Adrenal gland (tissue), 12 donors: ENCODE data around the gene C1QTNF9. TPM values are rescaled to one million over a fixed set of nuclear protein-coding genes. Genes with fewer than 3 reads are reported as not detected.
"Not testable (repeated sequence)": the region's sequence is repeated elsewhere in the genome, so short reads cannot be mapped to it uniquely, and the experiment has no call there.

Experiments
- DNase-seq, 7 donors: peaks; one replicate each; pipeline ENCODE4 v3.0.0-alpha.2; 2019 to 2020
- H3K27ac ChIP-seq, 5 donors: fragments of 200-600 bp; sonication (generic) in 4 of 5; 1 replicate in 3 of 5; 2 replicates in 2 of 5; pipeline versions ENCODE4 v1.5.1 to v1.8.0; 2016 to 2020; ENCODE audit warnings: mild to moderate bottlenecking in 1 of 5
- H3K27me3 ChIP-seq: fragments of 200-600 bp; 2 replicates; pipeline ENCODE4 v1.8.0; 2021
- H3K36me3 ChIP-seq, 2 donors: fragments of 200-600 bp; replicated peaks in 1 of 2; 1 replicate in 1 of 2; 2 replicates in 1 of 2; pipeline versions ENCODE4 v1.5.1 to v1.8.0; 2018 to 2022
- H3K4me1 ChIP-seq, 2 donors: fragments of 200-600 bp; replicated peaks in 1 of 2; 1 replicate in 1 of 2; 2 replicates in 1 of 2; pipeline versions ENCODE4 v1.5.1 to v1.8.0; 2018 to 2021
- H3K4me3 ChIP-seq, 4 donors: fragments of 200-600 bp; sonication (generic) in 3 of 4; one replicate each; pipeline ENCODE4 v1.5.1; 2016 to 2018
- H3K9me3 ChIP-seq, 3 donors: fragments of 200-600 bp; sonication (generic) in 1 of 3; replicated peaks in 1 of 3; 1 replicate in 2 of 3; 2 replicates in 1 of 3; pipeline versions ENCODE4 v1.5.1 to v1.8.0; 2016 to 2021
- POLR2A ChIP-seq, 2 donors: fragments of 450-650 bp; IDR thresholded peaks; one replicate each; pipeline ENCODE4 v1.6.1; 2017; ENCODE audit warnings: antibody characterized with exemption in 2 of 2, mild to moderate bottlenecking in 2 of 2, moderate library complexity in 1 of 2
- WGBS, 4 donors: extraction: QIAGEN DNeasy Blood & Tissue Kit in 2 of 4; methylation state at CpG; one replicate each; pipeline versions ENCODE4 v1.1.5 to v1.1.7; 2013 to 2017; 5-methylcytosine and 5-hydroxymethylcytosine counted together
- intact Hi-C, 2 donors: fragments of 100-400 bp; cut with DNase I; formaldehyde crosslinking; loops; one replicate each; pipeline versions ENCODE4 v1.14.1 to v1.15.0; 2022 to 2023
- polyA plus RNA-seq, 3 donors: library from polyadenylated mRNA; stranded (reverse); fragments of 200-250 nt in 2 of 3; fragments of 350-450 nt in 1 of 3; fragmentation: Illumina TruSeq in 1 of 3; extraction: RNeasy Lipid Tissue Mini Kit (QIAGEN cat#74804) in 1 of 3; gene quantifications; one replicate each; pipeline ENCODE4 v1.2.3, GENCODE V29; 2013 to 2014
- total RNA-seq, 9 donors: library from RNA; depleted of rRNA in 4 of 9; stranded (reverse); fragments of >200 nt in 4 of 9; fragments of 120-200 nt in 1 of 9; fragmentation: NEBNext Ultra II Directional in 1 of 9; extraction: Animal tissue kit (Norgen Biotek cat#: 25700) in 1 of 9; gene quantifications; one replicate each; pipeline versions ENCODE4 v1.1.0 to v1.2.4, GENCODE V29; 2013 to 2023
- TF ChIP-seq, protein P1 (sequence below), 6 experiments: fragments of 450-650 bp in 4 of 6; fragments of 200-600 bp in 2 of 6; sonication (generic) in 1 of 6; IDR thresholded peaks; 1 replicate in 5 of 6; 2 replicates in 1 of 6; pipeline versions ENCODE4 v1.5.1 to v1.8.0; 2016 to 2021; ENCODE audit warnings: antibody characterized with exemption in 6 of 6, mild to moderate bottlenecking in 2 of 6, moderate library complexity in 1 of 6
- donor health status: healthy with polysubstance abuse.
- donor health status: Bipolar disorder and iron deficiency.
- donor health status: DM: yes; HTN: yes; CAD: no.
- donor health status: DM: no; HTN: no; CAD: no.
- donor health status: DM: no; HTN: no; CAD: no.
- donor health status: DM: yes; HTN: yes; CAD: no.

C1QTNF9 gene
- total and polyA plus RNA-seq, 12 donors: 0.11 to 0.94 (median 0.16) TPM; not detected in 9

- no peak for DNase-seq
- 78 to 86% methylated on average over 22 to 26 of the region's 26 CpGs; no CpG with 5 or more reads in 2 of the 4 donors for WGBS, 4 donors
- no peaks in the 10 kb centered on the region for H3K9me3 ChIP-seq
Measured at GRCh38 chr13:24340608-24340955, 31.2 kb downstream of the C1QTNF9 start.

DNA sequence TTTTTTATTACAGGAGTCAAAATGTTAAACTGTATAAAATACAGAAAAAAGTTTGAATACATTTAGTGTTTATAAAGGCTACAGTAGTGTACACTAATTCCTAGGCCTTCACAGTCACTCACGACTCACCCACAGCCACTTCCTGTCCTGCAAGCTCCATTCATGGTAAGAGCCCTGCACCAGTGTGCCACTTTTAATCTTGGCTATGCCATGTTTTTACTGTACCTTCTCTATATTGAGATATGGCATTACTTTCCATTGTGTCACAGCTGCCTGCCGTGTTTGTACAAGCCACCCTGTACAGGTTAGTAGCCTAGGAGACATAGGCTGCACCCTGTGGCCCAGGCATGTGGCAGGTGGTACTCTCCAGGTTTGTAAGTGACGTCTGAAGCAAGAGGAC is 32.1 kb downstream of the C1QTNF9 start:
- H3K9me3 ChIP-seq: no peaks in the 10 kb centered on the region
- H3K4me1 ChIP-seq: no peaks in the 10 kb centered on the region
- no peak for TF ChIP-seq POLR2A (IDR thresholded peaks at IDR 0.05)
- TF ChIP-seq, protein P1, sequence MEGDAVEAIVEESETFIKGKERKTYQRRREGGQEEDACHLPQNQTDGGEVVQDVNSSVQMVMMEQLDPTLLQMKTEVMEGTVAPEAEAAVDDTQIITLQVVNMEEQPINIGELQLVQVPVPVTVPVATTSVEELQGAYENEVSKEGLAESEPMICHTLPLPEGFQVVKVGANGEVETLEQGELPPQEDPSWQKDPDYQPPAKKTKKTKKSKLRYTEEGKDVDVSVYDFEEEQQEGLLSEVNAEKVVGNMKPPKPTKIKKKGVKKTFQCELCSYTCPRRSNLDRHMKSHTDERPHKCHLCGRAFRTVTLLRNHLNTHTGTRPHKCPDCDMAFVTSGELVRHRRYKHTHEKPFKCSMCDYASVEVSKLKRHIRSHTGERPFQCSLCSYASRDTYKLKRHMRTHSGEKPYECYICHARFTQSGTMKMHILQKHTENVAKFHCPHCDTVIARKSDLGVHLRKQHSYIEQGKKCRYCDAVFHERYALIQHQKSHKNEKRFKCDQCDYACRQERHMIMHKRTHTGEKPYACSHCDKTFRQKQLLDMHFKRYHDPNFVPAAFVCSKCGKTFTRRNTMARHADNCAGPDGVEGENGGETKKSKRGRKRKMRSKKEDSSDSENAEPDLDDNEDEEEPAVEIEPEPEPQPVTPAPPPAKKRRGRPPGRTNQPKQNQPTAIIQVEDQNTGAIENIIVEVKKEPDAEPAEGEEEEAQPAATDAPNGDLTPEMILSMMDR (IDR thresholded peaks at IDR 0.05): no peak
- H3K27me3 ChIP-seq: no peaks in the 10 kb centered on the region
- H3K4me3 ChIP-seq: no peak overlapping the region
- DNase-seq: no peak
- WGBS, 4 donors: 66 to 76% (median 70%) methylated on average over 3 of the region's 3 CpGs
- H3K27ac ChIP-seq: no peak overlapping the region
- no peaks in the 10 kb centered on the region for H3K36me3 ChIP-seq
- intact Hi-C loops: no loop called here

More at GRCh38 chr13:24340608-24340955, 31.2 kb downstream of the C1QTNF9 start:
- Histone ChIP-seq H3K27ac (no peak overlapping the region), H3K36me3 (no peaks in the 10 kb centered on the region), H3K4me3 (no peak overlapping the region), H3K4me1 (no peaks in the 10 kb centered on the region), H3K27me3 (no peaks in the 10 kb centered on the region)
- TF ChIP-seq, protein P1 (IDR thresholded peaks at IDR 0.05): no peak
- TF ChIP-seq POLR2A (IDR thresholded peaks at IDR 0.05): no peak
- intact Hi-C loops: no loop called here

GRCh38 chr13:24348385-24348784 is 39.0 kb downstream of the C1QTNF9 start:
- H3K4me1 ChIP-seq: no peaks in the 10 kb centered on the region
- no peak for TF ChIP-seq POLR2A (IDR thresholded peaks at IDR 0.05)
- TF ChIP-seq, protein P1 (IDR thresholded peaks at IDR 0.05): no peak
- no peaks in the 10 kb centered on the region for H3K9me3 ChIP-seq
- no peaks in the 10 kb centered on the region for H3K36me3 ChIP-seq
- no peaks in the 10 kb centered on the region for H3K27me3 ChIP-seq
- H3K4me3 ChIP-seq: no peak overlapping the region
- intact Hi-C loops: no loop called here
- 81 to 88% (median 84%) methylated on average over 5 of the region's 5 CpGs for WGBS, 4 donors
- no peak for DNase-seq
- H3K27ac ChIP-seq: no peak overlapping the region

- TF ChIP-seq, protein P1 (IDR thresholded peaks at IDR 0.05): no peak
- no peak for TF ChIP-seq POLR2A (IDR thresholded peaks at IDR 0.05)
- no peaks in the 10 kb centered on the region for H3K36me3 ChIP-seq
- H3K4me1 ChIP-seq: no peaks in the 10 kb centered on the region
- no peaks in the 10 kb centered on the region for H3K9me3 ChIP-seq
- H3K27ac ChIP-seq: no peak overlapping the region
- WGBS, 4 donors: 53 to 74% (median 73%) methylated on average over 5 to 6 of the region's 6 CpGs
- H3K27me3 ChIP-seq: no peaks in the 10 kb centered on the region
- no peak for DNase-seq
- intact Hi-C loops: no loop called here
- H3K4me3 ChIP-seq: no peak overlapping the region
Measured at GRCh38 chr13:24348797-24349515, 39.6 kb downstream of the C1QTNF9 start.

GRCh38 chr13:24349778-24350664 is 40.6 kb downstream of the C1QTNF9 start:
- H3K27me3 ChIP-seq, DNase-seq, H3K27ac ChIP-seq, H3K36me3 ChIP-seq, H3K4me1 ChIP-seq, H3K4me3 ChIP-seq, intact Hi-C loops, H3K9me3 ChIP-seq: not testable (repeated sequence)
- WGBS, 4 donors: 77 to 94% (median 90%) methylated on average over 2 to 3 of the region's 3 CpGs
